HepG2 (cell line): Measurements from ENCODE around the gene PCBP4. TPM values are rescaled to one million over a fixed set of nuclear protein-coding genes. Genes with fewer than 3 reads are reported as not detected.

ENCODE experiments used
- DNMT1 ChIP-seq: sonication (generic); formaldehyde crosslinking; IDR thresholded peaks from 2 replicates; pipeline ENCODE4 v1.5.1; 2020; ENCODE audit warnings: mild to moderate bottlenecking, missing genetic modification reagents
- HMGXB4 ChIP-seq, 2 experiments: sonication (generic) in 1 of 2; formaldehyde crosslinking in 1 of 2; IDR thresholded peaks; 2 replicates each; pipeline versions ENCODE4 v1.4.0 to v1.6.1; 2018 to 2020; ENCODE audit warnings: missing genetic modification reagents in 2 of 2, borderline replicate concordance in 1 of 2, low read depth in 1 of 2, mild to moderate bottlenecking in 1 of 2, missing biosample characterization in 1 of 2
- HNF4G ChIP-seq, 2 experiments: sonication (generic) in 1 of 2; formaldehyde crosslinking in 1 of 2; IDR thresholded peaks; 2 replicates each; pipeline versions ENCODE4 v1.4.0 to v1.6.1; 2011 to 2020; ENCODE audit warnings: borderline replicate concordance in 2 of 2, low read depth in 2 of 2, mild to moderate bottlenecking in 2 of 2, low read length in 1 of 2, missing genetic modification reagents in 1 of 2, moderate library complexity in 1 of 2
- HOXD1 ChIP-seq: sonication (generic); formaldehyde crosslinking; IDR thresholded peaks from 2 replicates; pipeline ENCODE4 v1.5.0; 2020; ENCODE audit warnings: missing genetic modification reagents
- ZNF333 ChIP-seq: sonication (generic); formaldehyde crosslinking; IDR thresholded peaks from 2 replicates; pipeline ENCODE4 v1.4.0; 2020; ENCODE audit warnings: mild to moderate bottlenecking, missing genetic modification reagents, borderline replicate concordance
- ZNF776 ChIP-seq: sonication (generic); formaldehyde crosslinking; IDR thresholded peaks from 2 replicates; pipeline ENCODE4 v1.4.0; 2020; ENCODE audit warnings: mild to moderate bottlenecking, missing genetic modification reagents
- polyA plus RNA-seq, 8 experiments: library from polyadenylated mRNA; depleted of rRNA in 3 of 8; stranded (reverse) in 7 of 8; unstranded in 1 of 8; fragments of >200 nt; fragmentation: Illumina TruSeq in 4 of 8; extraction: Trizol in 4 of 8; gene quantifications; 2 replicates each; pipeline versions ENCODE4 v1.2.1 to v1.2.3, GENCODE V29; 2011 to 2016; ENCODE audit warnings: low read depth in 4 of 8, missing spikeins in 1 of 8, mixed read lengths in 1 of 8; ENCODE audit not compliant: insufficient read depth in 1 of 8
- total RNA-seq, 5 experiments: library from RNA; depleted of rRNA; stranded (reverse); fragments of >200 nt; fragmentation: Illumina TruSeq; extraction: Trizol; gene quantifications; 2 replicates each; pipeline ENCODE4 v1.2.3, GENCODE V29; 2016; ENCODE audit warnings: low read depth in 1 of 5
- TF ChIP-seq, protein P1 (sequence below), 2 experiments: fragments of 450-650 bp in 1 of 2; sonication (generic) in 1 of 2; formaldehyde crosslinking in 1 of 2; IDR thresholded peaks; 2 replicates each; pipeline versions ENCODE4 v1.6.1 to v1.8.0; 2016 to 2022; ENCODE audit warnings: antibody characterized with exemption in 1 of 2, mild to moderate bottlenecking in 1 of 2, missing genetic modification reagents in 1 of 2
- TF ChIP-seq, protein P2 (sequence below): sonication (generic); formaldehyde crosslinking; IDR thresholded peaks from 2 replicates; pipeline ENCODE4 v1.5.0; 2020; ENCODE audit warnings: missing genetic modification reagents
- TF ChIP-seq, protein P3 (sequence below): sonication (generic); formaldehyde crosslinking; conservative IDR thresholded peaks from 2 replicates; pipeline ENCODE4 v1.4.0; 2020; ENCODE audit warnings: mild to moderate bottlenecking, missing genetic modification reagents, moderate library complexity

Gene PCBP4
- total and polyA plus RNA-seq, 2 of the 13 experiments (the other 11 are each of a cell fraction or from before 2014, with no cell fraction given) = 36.8 to 51.3 TPM

- TF ChIP-seq DNMT1 (CRISPR knock-in tag) = no peak
- no peak for TF ChIP-seq ZNF776 (CRISPR knock-in tag)
- TF ChIP-seq, protein P1, sequence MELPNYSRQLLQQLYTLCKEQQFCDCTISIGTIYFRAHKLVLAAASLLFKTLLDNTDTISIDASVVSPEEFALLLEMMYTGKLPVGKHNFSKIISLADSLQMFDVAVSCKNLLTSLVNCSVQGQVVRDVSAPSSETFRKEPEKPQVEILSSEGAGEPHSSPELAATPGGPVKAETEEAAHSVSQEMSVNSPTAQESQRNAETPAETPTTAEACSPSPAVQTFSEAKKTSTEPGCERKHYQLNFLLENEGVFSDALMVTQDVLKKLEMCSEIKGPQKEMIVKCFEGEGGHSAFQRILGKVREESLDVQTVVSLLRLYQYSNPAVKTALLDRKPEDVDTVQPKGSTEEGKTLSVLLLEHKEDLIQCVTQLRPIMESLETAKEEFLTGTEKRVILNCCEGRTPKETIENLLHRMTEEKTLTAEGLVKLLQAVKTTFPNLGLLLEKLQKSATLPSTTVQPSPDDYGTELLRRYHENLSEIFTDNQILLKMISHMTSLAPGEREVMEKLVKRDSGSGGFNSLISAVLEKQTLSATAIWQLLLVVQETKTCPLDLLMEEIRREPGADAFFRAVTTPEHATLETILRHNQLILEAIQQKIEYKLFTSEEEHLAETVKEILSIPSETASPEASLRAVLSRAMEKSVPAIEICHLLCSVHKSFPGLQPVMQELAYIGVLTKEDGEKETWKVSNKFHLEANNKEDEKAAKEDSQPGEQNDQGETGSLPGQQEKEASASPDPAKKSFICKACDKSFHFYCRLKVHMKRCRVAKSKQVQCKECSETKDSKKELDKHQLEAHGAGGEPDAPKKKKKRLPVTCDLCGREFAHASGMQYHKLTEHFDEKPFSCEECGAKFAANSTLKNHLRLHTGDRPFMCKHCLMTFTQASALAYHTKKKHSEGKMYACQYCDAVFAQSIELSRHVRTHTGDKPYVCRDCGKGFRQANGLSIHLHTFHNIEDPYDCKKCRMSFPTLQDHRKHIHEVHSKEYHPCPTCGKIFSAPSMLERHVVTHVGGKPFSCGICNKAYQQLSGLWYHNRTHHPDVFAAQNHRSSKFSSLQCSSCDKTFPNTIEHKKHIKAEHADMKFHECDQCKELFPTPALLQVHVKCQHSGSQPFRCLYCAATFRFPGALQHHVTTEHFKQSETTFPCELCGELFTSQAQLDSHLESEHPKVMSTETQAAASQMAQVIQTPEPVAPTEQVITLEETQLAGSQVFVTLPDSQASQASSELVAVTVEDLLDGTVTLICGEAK (IDR thresholded peaks at IDR 0.05) = no peak
- TF ChIP-seq, protein P1 (CRISPR knock-in tag; IDR thresholded peaks at IDR 0.05) = no peak
- no peak for TF ChIP-seq ZNF333
- no peak for TF ChIP-seq HNF4G (IDR thresholded peaks at IDR 0.05; ENCODE audit: borderline replicate concordance, low read depth, low read length)
- no peak for TF ChIP-seq HNF4G (CRISPR knock-in tag; IDR thresholded peaks at IDR 0.05; ENCODE audit: borderline replicate concordance, low read depth)
- TF ChIP-seq, protein P2, sequence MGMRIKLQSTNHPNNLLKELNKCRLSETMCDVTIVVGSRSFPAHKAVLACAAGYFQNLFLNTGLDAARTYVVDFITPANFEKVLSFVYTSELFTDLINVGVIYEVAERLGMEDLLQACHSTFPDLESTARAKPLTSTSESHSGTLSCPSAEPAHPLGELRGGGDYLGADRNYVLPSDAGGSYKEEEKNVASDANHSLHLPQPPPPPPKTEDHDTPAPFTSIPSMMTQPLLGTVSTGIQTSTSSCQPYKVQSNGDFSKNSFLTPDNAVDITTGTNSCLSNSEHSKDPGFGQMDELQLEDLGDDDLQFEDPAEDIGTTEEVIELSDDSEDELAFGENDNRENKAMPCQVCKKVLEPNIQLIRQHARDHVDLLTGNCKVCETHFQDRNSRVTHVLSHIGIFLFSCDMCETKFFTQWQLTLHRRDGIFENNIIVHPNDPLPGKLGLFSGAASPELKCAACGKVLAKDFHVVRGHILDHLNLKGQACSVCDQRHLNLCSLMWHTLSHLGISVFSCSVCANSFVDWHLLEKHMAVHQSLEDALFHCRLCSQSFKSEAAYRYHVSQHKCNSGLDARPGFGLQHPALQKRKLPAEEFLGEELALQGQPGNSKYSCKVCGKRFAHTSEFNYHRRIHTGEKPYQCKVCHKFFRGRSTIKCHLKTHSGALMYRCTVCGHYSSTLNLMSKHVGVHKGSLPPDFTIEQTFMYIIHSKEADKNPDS = no peak
- TF ChIP-seq, protein P3, sequence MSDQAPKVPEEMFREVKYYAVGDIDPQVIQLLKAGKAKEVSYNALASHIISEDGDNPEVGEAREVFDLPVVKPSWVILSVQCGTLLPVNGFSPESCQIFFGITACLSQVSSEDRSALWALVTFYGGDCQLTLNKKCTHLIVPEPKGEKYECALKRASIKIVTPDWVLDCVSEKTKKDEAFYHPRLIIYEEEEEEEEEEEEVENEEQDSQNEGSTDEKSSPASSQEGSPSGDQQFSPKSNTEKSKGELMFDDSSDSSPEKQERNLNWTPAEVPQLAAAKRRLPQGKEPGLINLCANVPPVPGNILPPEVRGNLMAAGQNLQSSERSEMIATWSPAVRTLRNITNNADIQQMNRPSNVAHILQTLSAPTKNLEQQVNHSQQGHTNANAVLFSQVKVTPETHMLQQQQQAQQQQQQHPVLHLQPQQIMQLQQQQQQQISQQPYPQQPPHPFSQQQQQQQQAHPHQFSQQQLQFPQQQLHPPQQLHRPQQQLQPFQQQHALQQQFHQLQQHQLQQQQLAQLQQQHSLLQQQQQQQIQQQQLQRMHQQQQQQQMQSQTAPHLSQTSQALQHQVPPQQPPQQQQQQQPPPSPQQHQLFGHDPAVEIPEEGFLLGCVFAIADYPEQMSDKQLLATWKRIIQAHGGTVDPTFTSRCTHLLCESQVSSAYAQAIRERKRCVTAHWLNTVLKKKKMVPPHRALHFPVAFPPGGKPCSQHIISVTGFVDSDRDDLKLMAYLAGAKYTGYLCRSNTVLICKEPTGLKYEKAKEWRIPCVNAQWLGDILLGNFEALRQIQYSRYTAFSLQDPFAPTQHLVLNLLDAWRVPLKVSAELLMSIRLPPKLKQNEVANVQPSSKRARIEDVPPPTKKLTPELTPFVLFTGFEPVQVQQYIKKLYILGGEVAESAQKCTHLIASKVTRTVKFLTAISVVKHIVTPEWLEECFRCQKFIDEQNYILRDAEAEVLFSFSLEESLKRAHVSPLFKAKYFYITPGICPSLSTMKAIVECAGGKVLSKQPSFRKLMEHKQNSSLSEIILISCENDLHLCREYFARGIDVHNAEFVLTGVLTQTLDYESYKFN = no peak
- TF ChIP-seq HMGXB4 (CRISPR knock-in tag; IDR thresholded peaks at IDR 0.05; ENCODE audit: borderline replicate concordance in 1 of 2, low read depth in 1 of 2) = 0 out of 4 replicates have a peak, but pooled peaks of 1 of the 2 experiments have one; percentile 17
- no peak for TF ChIP-seq HOXD1 (CRISPR knock-in tag)
Measured at GRCh38 chr3:51967384-51968169, at the start of gene PCBP4 (continued).
